Measurements from ENCODE around the gene SOX15. TPM values are rescaled to one million over a fixed set of nuclear protein-coding genes. Genes with fewer than 3 reads are reported as not detected.

The SOX15 gene
- total RNA-seq, 1 donor from 2014 or later, result 0.51 TPM

- Mint-ChIP-seq H3K36me3 (peaks cover 31% of the 10 kb centered on the region), H3K4me1 (peaks cover 13% of the 10 kb centered on the region), H3K27ac (no peak overlapping the region), H3K27me3 (ENCODE audit: insufficient read depth, low read depth) (peaks cover 12% of the 10 kb centered on the region), H3K4me3 (no peak overlapping the region), H3K9me3 (no peaks in the 10 kb centered on the region)
- H3K27me3 ChIP-seq, result no peaks in the 10 kb centered on the region
- H3K36me3 ChIP-seq, result peaks cover 3% of the 10 kb centered on the region
- no peak overlapping the region for H2AFZ ChIP-seq (replicated peaks)
- peak overlapping the region; percentile 99 for H3K27ac ChIP-seq
- H3K9ac ChIP-seq, result no peak overlapping the region
- peak overlapping the region; percentile 70 for H3K4me2 ChIP-seq
- peaks cover 25% of the 10 kb centered on the region for H3K79me2 ChIP-seq (ENCODE audit: low read depth)
- TF ChIP-seq EZH2phosphoT487 (IDR thresholded peaks at IDR 0.05), result no peak
- TF ChIP-seq, protein P1, sequence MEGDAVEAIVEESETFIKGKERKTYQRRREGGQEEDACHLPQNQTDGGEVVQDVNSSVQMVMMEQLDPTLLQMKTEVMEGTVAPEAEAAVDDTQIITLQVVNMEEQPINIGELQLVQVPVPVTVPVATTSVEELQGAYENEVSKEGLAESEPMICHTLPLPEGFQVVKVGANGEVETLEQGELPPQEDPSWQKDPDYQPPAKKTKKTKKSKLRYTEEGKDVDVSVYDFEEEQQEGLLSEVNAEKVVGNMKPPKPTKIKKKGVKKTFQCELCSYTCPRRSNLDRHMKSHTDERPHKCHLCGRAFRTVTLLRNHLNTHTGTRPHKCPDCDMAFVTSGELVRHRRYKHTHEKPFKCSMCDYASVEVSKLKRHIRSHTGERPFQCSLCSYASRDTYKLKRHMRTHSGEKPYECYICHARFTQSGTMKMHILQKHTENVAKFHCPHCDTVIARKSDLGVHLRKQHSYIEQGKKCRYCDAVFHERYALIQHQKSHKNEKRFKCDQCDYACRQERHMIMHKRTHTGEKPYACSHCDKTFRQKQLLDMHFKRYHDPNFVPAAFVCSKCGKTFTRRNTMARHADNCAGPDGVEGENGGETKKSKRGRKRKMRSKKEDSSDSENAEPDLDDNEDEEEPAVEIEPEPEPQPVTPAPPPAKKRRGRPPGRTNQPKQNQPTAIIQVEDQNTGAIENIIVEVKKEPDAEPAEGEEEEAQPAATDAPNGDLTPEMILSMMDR (IDR thresholded peaks at IDR 0.05), result peak; percentile 86
- peak overlapping the region; percentile 35 for H3K4me3 ChIP-seq
- DNase-seq (ENCODE audit: low spot score), result peak; percentile 94
- no peaks in the 10 kb centered on the region for H3K9me3 ChIP-seq (ENCODE audit: low read depth)
- H3F3A ChIP-seq (ENCODE audit: low read depth), result peaks cover 61% of the 10 kb centered on the region
- H3K4me1 ChIP-seq, result peaks cover 45% of the 10 kb centered on the region
- peaks cover 5% of the 10 kb centered on the region for H4K20me1 ChIP-seq (ENCODE audit: low read depth)
These were observed 558 bp downstream of the SOX15 start for GRCh38 chr17:7589204-7589868.

GRCh38 chr17:7588553-7589203 is 1.2 kb downstream of the SOX15 start:
- Histone ChIP-seq H3K4me1 (peaks cover 43% of the 10 kb centered on the region), H3K27me3 (no peaks in the 10 kb centered on the region), H3K27ac (no peak overlapping the region), H3K9me3 (ENCODE audit: low read depth) (no peaks in the 10 kb centered on the region), H4K20me1 (ENCODE audit: low read depth) (peaks cover 5% of the 10 kb centered on the region), H2AFZ (replicated peaks) (no peak overlapping the region), H3K9ac (no peak overlapping the region), H3K36me3 (peaks cover 3% of the 10 kb centered on the region), H3K4me3 (peak overlapping the region; percentile 35), H3K79me2 (ENCODE audit: low read depth) (peaks cover 28% of the 10 kb centered on the region), H3F3A (ENCODE audit: low read depth) (peaks cover 54% of the 10 kb centered on the region), H3K4me2 (peak overlapping the region; percentile 70)
- peaks cover 15% of the 10 kb centered on the region for H3K27me3 Mint-ChIP-seq (ENCODE audit: insufficient read depth, low read depth)
- no peak overlapping the region for H3K4me3 Mint-ChIP-seq
- TF ChIP-seq EZH2 (IDR thresholded peaks at IDR 0.05) (no peak), EZH2phosphoT487 (IDR thresholded peaks at IDR 0.05) (no peak)
- TF ChIP-seq, protein P1 (IDR thresholded peaks at IDR 0.05), result no peak
- peaks cover 26% of the 10 kb centered on the region for H3K36me3 Mint-ChIP-seq
- no peaks in the 10 kb centered on the region for H3K9me3 Mint-ChIP-seq
- H3K27ac Mint-ChIP-seq, result no peak overlapping the region
- DNase-seq (ENCODE audit: low spot score), result no peak
- peaks cover 20% of the 10 kb centered on the region for H3K4me1 Mint-ChIP-seq

GRCh38 chr17:7587420-7588151 is 2.3 kb downstream of the SOX15 start:
- Histone ChIP-seq H3K79me2 (ENCODE audit: low read depth) (peaks cover 35% of the 10 kb centered on the region), H4K20me1 (ENCODE audit: low read depth) (peaks cover 5% of the 10 kb centered on the region), H3K27ac (no peak overlapping the region), H3K27me3 (no peaks in the 10 kb centered on the region), H3K4me3 (no peak overlapping the region), H3K4me2 (no peak overlapping the region), H3K9me3 (ENCODE audit: low read depth) (no peaks in the 10 kb centered on the region), H3K36me3 (no peaks in the 10 kb centered on the region), H3F3A (ENCODE audit: low read depth) (peaks cover 54% of the 10 kb centered on the region), H3K9ac (no peak overlapping the region), H2AFZ (replicated peaks) (no peak overlapping the region), H3K4me1 (peaks cover 44% of the 10 kb centered on the region)
- no peak for TF ChIP-seq EZH2 (IDR thresholded peaks at IDR 0.05)
- TF ChIP-seq, protein P1 (IDR thresholded peaks at IDR 0.05), result no peak
- TF ChIP-seq EZH2phosphoT487 (IDR thresholded peaks at IDR 0.05), result no peak
- no peak overlapping the region for H3K4me3 Mint-ChIP-seq
- peaks cover 25% of the 10 kb centered on the region for H3K4me1 Mint-ChIP-seq
- peaks cover 17% of the 10 kb centered on the region for H3K27me3 Mint-ChIP-seq (ENCODE audit: insufficient read depth, low read depth)
- no peak overlapping the region for H3K27ac Mint-ChIP-seq
- DNase-seq (ENCODE audit: low spot score), result no peak
- H3K36me3 Mint-ChIP-seq, result peaks cover 20% of the 10 kb centered on the region
- H3K9me3 Mint-ChIP-seq, result no peaks in the 10 kb centered on the region

Data from neural progenitor cell (in vitro differentiated cells).